Hepatocyte (in vitro differentiated cells): Measurements from ENCODE around the gene MINK1. TPM values are rescaled to one million over a fixed set of nuclear protein-coding genes. Genes with fewer than 3 reads are reported as not detected.

Source experiments
- DNase-seq: peaks from one replicate; pipeline ENCODE4 v3.0.0-alpha.2; 2016; ENCODE audit warnings: low spot score
- H2AFZ ChIP-seq: fragments of 200-600 bp; sonication (generic); 2 replicates; pipeline ENCODE4 v1.6.0; 2016; ENCODE audit warnings: antibody characterized with exemption, mild to moderate bottlenecking
- H3K27ac ChIP-seq: fragments of 200-600 bp; sonication (generic); 2 replicates; pipeline ENCODE4 v1.5.1; 2016; ENCODE audit warnings: mild to moderate bottlenecking
- H3K27me3 ChIP-seq: fragments of 200-600 bp; sonication (generic); 2 replicates; pipeline ENCODE4 v1.6.1; 2016
- H3K36me3 ChIP-seq: fragments of 200-600 bp; sonication (generic); replicated peaks from 2 replicates; pipeline ENCODE4 v1.5.1; 2016; ENCODE audit warnings: low read depth; ENCODE audit not compliant: insufficient read depth
- H3K4me1 ChIP-seq: fragments of 200-600 bp; sonication (generic); 2 replicates; pipeline ENCODE4 v1.5.1; 2016; ENCODE audit warnings: mild to moderate bottlenecking, moderate library complexity; ENCODE audit not compliant: insufficient read depth
- H3K4me2 ChIP-seq: fragments of 200-600 bp; sonication (generic); 2 replicates; pipeline ENCODE4 v1.6.0; 2016
- H3K4me3 ChIP-seq: fragments of 200-600 bp; sonication (generic); 2 replicates; pipeline ENCODE4 v1.5.1; 2016; ENCODE audit warnings: mild to moderate bottlenecking
- H3K79me2 ChIP-seq: fragments of 200-600 bp; sonication (generic); 2 replicates; pipeline ENCODE4 v1.6.0; 2017; ENCODE audit warnings: mild to moderate bottlenecking
- H3K9me2 ChIP-seq: fragments of 200-600 bp; sonication (generic); replicated peaks from 2 replicates; pipeline ENCODE4 v1.6.0; 2017; ENCODE audit warnings: mild to moderate bottlenecking; ENCODE audit not compliant: insufficient read depth
- H3K9me3 ChIP-seq: fragments of 200-600 bp; sonication (generic); 2 replicates; pipeline ENCODE4 v1.5.1; 2016; ENCODE audit warnings: low read depth, mild to moderate bottlenecking
- H4K20me1 ChIP-seq: fragments of 200-600 bp; sonication (generic); 2 replicates; pipeline ENCODE4 v1.6.0; 2016; ENCODE audit warnings: mild to moderate bottlenecking; ENCODE audit not compliant: insufficient read depth, poor library complexity, severe bottlenecking
- CTCF ChIP-seq: fragments of 200-600 bp; sonication (generic); IDR thresholded peaks from 2 replicates; pipeline ENCODE4 v1.5.1; 2016; ENCODE audit warnings: antibody characterized with exemption, mild to moderate bottlenecking; ENCODE audit not compliant: poor library complexity
- EZH2 ChIP-seq: fragments of 200-600 bp; sonication (generic); IDR thresholded peaks from 2 replicates; pipeline ENCODE4 v1.6.1; 2016; ENCODE audit warnings: antibody characterized with exemption, mild to moderate bottlenecking, borderline replicate concordance
- EZH2phosphoT487 ChIP-seq: fragments of 200-600 bp; sonication (generic); IDR thresholded peaks from one replicate; pipeline ENCODE4 v1.6.1; 2018; ENCODE audit warnings: antibody characterized with exemption, mild to moderate bottlenecking, low read depth, moderate library complexity; ENCODE audit not compliant: unreplicated experiment, severe bottlenecking
- WGBS: methylation state at CpG from one replicate; pipeline ENCODE4 v1.1.6; 2016; ENCODE audit warnings: low lambda C conversion rate; ENCODE audit errors: missing lambda C conversion rate; 5-methylcytosine and 5-hydroxymethylcytosine counted together
- polyA plus RNA-seq: library from polyadenylated mRNA; unstranded; fragments of >200 nt; fragmentation: Nextera tagmentation; extraction: Ambion mirVana; gene quantifications from 2 replicates; pipeline ENCODE4 v1.2.1, GENCODE V29; 2016
- total RNA-seq: library from RNA; depleted of rRNA; stranded (reverse); fragments of >200 nt; gene quantifications from 2 replicates; pipeline ENCODE4 v1.2.3, GENCODE V29; 2014

The MINK1 gene
- total and polyA plus RNA-seq, 2 experiments from 2014 or later, result 39.7 to 45.3 TPM

- no peak for DNase-seq
- H3K79me2 ChIP-seq, result no peaks in the 10 kb centered on the region
- 93% methylated on average over 10 of the region's 10 CpGs for WGBS
- no peak overlapping the region for H3K4me3 ChIP-seq
- H3K27me3 ChIP-seq, result no peaks in the 10 kb centered on the region
- H4K20me1 ChIP-seq, result no peaks in the 10 kb centered on the region
- H3K9me3 ChIP-seq, result no peaks in the 10 kb centered on the region
- TF ChIP-seq EZH2phosphoT487, result no peak
- TF ChIP-seq CTCF, result no peak
- no peak for TF ChIP-seq EZH2
- H3K36me3 ChIP-seq, result no peaks in the 10 kb centered on the region
- no peak overlapping the region for H3K4me2 ChIP-seq
- H2AFZ ChIP-seq, result no peak overlapping the region
- H3K9me2 ChIP-seq, result no peaks in the 10 kb centered on the region
- H3K27ac ChIP-seq, result no peak overlapping the region
- peaks cover 4% of the 10 kb centered on the region for H3K4me1 ChIP-seq
Measured at GRCh38 chr17:4897198-4897687, 64.1 kb downstream of the MINK1 start.

GRCh38 chr17:4897785-4898184 is 64.6 kb downstream of the MINK1 start:
- Histone ChIP-seq H3K9me3 (no peaks in the 10 kb centered on the region), H3K79me2 (no peaks in the 10 kb centered on the region), H3K36me3 (no peaks in the 10 kb centered on the region), H3K4me3 (no peak overlapping the region), H4K20me1 (no peaks in the 10 kb centered on the region), H3K9me2 (no peaks in the 10 kb centered on the region), H2AFZ (no peak overlapping the region), H3K27me3 (no peaks in the 10 kb centered on the region), H3K4me1 (peaks cover 4% of the 10 kb centered on the region), H3K27ac (no peak overlapping the region), H3K4me2 (no peak overlapping the region)
- TF ChIP-seq EZH2 (no peak), CTCF (no peak), EZH2phosphoT487 (no peak)
- WGBS, result 68% methylated on average over 2 of the region's 5 CpGs
- DNase-seq, result no peak

GRCh38 chr17:4898351-4898750 is 65.2 kb downstream of the MINK1 start:
- H3K4me1 ChIP-seq, result peaks cover 6% of the 10 kb centered on the region
- no peaks in the 10 kb centered on the region for H3K9me3 ChIP-seq
- H3K36me3 ChIP-seq, result no peaks in the 10 kb centered on the region
- H3K9me2 ChIP-seq, result no peaks in the 10 kb centered on the region
- H3K4me2 ChIP-seq, result peak overlapping the region; percentile 95
- WGBS, result 93% methylated on average over 8 of the region's 8 CpGs
- no peaks in the 10 kb centered on the region for H4K20me1 ChIP-seq
- no peak overlapping the region for H2AFZ ChIP-seq
- no peak for DNase-seq
- H3K79me2 ChIP-seq, result no peaks in the 10 kb centered on the region
- H3K4me3 ChIP-seq, result no peak overlapping the region
- no peaks in the 10 kb centered on the region for H3K27me3 ChIP-seq
- no peak overlapping the region for H3K27ac ChIP-seq
- no peak for TF ChIP-seq EZH2phosphoT487

GRCh38 chr17:4898927-4899326 is 65.8 kb downstream of the MINK1 start:
- H3K27ac ChIP-seq, result peak overlapping the region; percentile 36
- H3K27me3 ChIP-seq, result no peaks in the 10 kb centered on the region
- H4K20me1 ChIP-seq, result no peaks in the 10 kb centered on the region
- no peaks in the 10 kb centered on the region for H3K36me3 ChIP-seq
- H3K9me3 ChIP-seq, result no peaks in the 10 kb centered on the region
- peak overlapping the region; percentile 87 for H2AFZ ChIP-seq
- DNase-seq, result no peak
- WGBS, result 52% methylated on average over 16 of the region's 34 CpGs
- H3K4me1 ChIP-seq, result peaks cover 7% of the 10 kb centered on the region
- H3K4me2 ChIP-seq, result peak overlapping the region; percentile 95
- H3K79me2 ChIP-seq, result no peaks in the 10 kb centered on the region
- TF ChIP-seq EZH2phosphoT487 (no peak), CTCF (no peak), EZH2 (no peak)
- H3K9me2 ChIP-seq, result no peaks in the 10 kb centered on the region
- peak overlapping the region; percentile 70 for H3K4me3 ChIP-seq
